Esophagus (tissue), 2 donors: ENCODE measurements around the gene KCNJ13. TPM values are rescaled to one million over a fixed set of nuclear protein-coding genes. Genes with fewer than 3 reads are reported as not detected.

ENCODE experiments used
- H3K27ac ChIP-seq, 2 donors: one replicate each; pipeline ENCODE4 v1.5.1; 2013; ENCODE audit warnings: low read depth in 2 of 2, mild to moderate bottlenecking in 2 of 2, inconsistent platforms in 1 of 2, low read length in 1 of 2, moderate library complexity in 1 of 2
- H3K27me3 ChIP-seq, 2 donors: one replicate each; pipeline ENCODE4 v1.6.1; 2013; ENCODE audit warnings: low read length in 2 of 2, control low read depth in 1 of 2, mild to moderate bottlenecking in 1 of 2; ENCODE audit not compliant: insufficient read depth in 2 of 2, control insufficient read depth in 1 of 2
- H3K36me3 ChIP-seq, 2 donors: one replicate each; pipeline ENCODE4 v1.6.1; 2013; ENCODE audit warnings: low read length in 1 of 2; ENCODE audit not compliant: control insufficient read depth in 2 of 2, insufficient read depth in 2 of 2
- H3K4me1 ChIP-seq, 2 donors: one replicate each; pipeline ENCODE4 v1.6.1; 2013; ENCODE audit warnings: low read length in 1 of 2; ENCODE audit not compliant: control insufficient read depth in 2 of 2, insufficient read depth in 2 of 2
- H3K4me3 ChIP-seq, 2 donors: one replicate each; pipeline ENCODE4 v1.5.1; 2013; ENCODE audit warnings: low read length in 2 of 2, mild to moderate bottlenecking in 2 of 2, low read depth in 1 of 2, moderate library complexity in 1 of 2
- H3K9me3 ChIP-seq, 2 donors: one replicate each; pipeline ENCODE4 v1.6.1; 2013; ENCODE audit warnings: mild to moderate bottlenecking in 2 of 2, low read depth in 1 of 2, low read length in 1 of 2, moderate library complexity in 1 of 2; ENCODE audit not compliant: control insufficient read depth in 2 of 2, insufficient read depth in 1 of 2
- WGBS, 2 donors: extraction: QIAGEN DNeasy Blood & Tissue Kit; methylation state at CpG; one replicate each; pipeline ENCODE4 v1.1.7; 2013; 5-methylcytosine and 5-hydroxymethylcytosine counted together
- polyA plus RNA-seq, 2 donors: library from polyadenylated mRNA; stranded (reverse); fragments of 200-250 nt; gene quantifications; one replicate each; pipeline ENCODE4 v1.2.3, GENCODE V29; 2013
- donor health status: healthy with polysubstance abuse.
- donor health status: Bipolar disorder and iron deficiency.

The KCNJ13 gene
- polyA plus RNA-seq, 2 donors, result not detected

- Histone ChIP-seq H3K4me1 (no peaks in the 10 kb centered on the region), H3K36me3 (peaks cover 14 to 15% of the 10 kb centered on the region in 2 donors), H3K9me3 (no peaks in the 10 kb centered on the region), H3K27ac (no peak overlapping the region), H3K4me3 (no peak overlapping the region), H3K27me3 (no peaks in the 10 kb centered on the region)
- 56 to 68% methylated on average over 1 of the region's 1 CpG for WGBS, 2 donors
Measured at GRCh38 chr2:232794981-232795380, 18.6 kb upstream of the KCNJ13 start.

DNA sequence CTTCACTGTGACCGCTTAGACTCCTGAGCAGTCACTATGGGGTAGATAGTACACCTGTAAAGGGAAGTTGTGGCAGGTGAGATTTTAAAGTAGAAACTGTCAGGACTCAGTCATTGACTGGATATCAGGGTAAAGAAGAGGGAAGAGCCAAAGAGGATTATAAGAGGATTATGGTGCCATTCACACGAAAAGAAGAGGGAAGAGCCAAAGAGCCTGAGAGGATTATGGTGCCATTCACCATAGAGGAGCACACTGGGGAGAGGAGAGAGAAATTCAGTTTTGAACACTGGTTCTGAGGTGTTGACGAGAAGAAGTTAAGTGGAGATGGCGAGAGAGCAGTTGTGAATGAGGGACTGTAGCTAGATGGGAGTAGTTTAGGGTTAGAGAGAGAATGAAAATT lies 16.9 kb upstream of the KCNJ13 start:
- Histone ChIP-seq H3K36me3 (peaks cover 16 to 18% of the 10 kb centered on the region in 2 donors), H3K27ac (no peak overlapping the region), H3K4me3 (no peak overlapping the region), H3K4me1 (no peaks in the 10 kb centered on the region), H3K27me3 (no peaks in the 10 kb centered on the region), H3K9me3 (no peaks in the 10 kb centered on the region)
- 80 to 84% methylated on average over 4 of the region's 4 CpGs for WGBS, 2 donors

DNA sequence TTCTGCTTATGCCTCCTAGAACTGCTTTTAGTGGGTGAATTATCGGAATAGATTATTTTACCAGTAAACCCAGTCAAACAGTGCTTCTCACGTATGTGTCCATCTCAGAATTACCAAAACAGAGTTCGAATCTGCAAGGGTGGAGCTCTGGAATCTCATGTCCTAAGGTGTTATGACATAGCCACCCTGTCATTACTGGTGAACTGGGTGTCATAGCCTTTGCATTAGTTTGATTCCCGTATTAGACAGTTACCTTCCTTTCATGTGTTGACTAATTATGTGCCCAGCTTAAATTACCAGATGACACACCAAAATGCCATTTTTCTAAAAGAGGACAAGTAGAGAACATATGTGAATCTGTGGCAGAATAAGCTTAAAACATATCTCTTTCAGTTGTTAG lies 15.2 kb upstream of the KCNJ13 start:
- H3K36me3 ChIP-seq, result peaks cover 16 to 20% of the 10 kb centered on the region in 2 donors
- WGBS, 2 donors, result 88 to 92% methylated on average over 4 of the region's 4 CpGs

DNA sequence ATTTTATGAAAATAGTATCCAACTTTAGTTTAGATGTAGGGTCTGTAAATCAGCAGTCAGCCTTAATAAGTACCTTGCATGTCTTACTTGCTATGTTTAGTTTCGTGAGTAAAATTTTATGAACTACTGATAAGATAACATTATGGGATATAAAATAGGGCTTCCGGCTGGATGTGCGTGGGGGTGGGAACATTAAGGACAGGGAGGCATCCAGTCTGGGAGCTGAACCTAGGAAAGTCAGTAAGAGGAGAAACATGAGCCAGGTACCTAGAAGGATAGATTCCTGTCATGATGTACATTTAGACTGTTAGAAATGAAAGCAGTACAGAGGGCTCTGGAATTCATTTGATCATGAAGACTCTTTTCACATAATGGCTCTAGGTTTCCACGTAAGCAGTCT lies 12.7 kb upstream of the KCNJ13 start:
- Histone ChIP-seq H3K4me1 (no peaks in the 10 kb centered on the region), H3K4me3 (no peak overlapping the region), H3K9me3 (no peaks in the 10 kb centered on the region), H3K27me3 (no peaks in the 10 kb centered on the region), H3K36me3 (peaks cover 17 to 20% of the 10 kb centered on the region in 2 donors), H3K27ac (no peak overlapping the region)
- 71 to 94% methylated on average over 4 of the region's 4 CpGs for WGBS, 2 donors

More for the DNA sequence above, 15.2 kb upstream of the KCNJ13 start:
- H3K27me3 ChIP-seq, result no peaks in the 10 kb centered on the region
- no peak overlapping the region for H3K4me3 ChIP-seq
- no peaks in the 10 kb centered on the region for H3K4me1 ChIP-seq
- H3K27ac ChIP-seq, result no peak overlapping the region
- no peaks in the 10 kb centered on the region for H3K9me3 ChIP-seq

DNA sequence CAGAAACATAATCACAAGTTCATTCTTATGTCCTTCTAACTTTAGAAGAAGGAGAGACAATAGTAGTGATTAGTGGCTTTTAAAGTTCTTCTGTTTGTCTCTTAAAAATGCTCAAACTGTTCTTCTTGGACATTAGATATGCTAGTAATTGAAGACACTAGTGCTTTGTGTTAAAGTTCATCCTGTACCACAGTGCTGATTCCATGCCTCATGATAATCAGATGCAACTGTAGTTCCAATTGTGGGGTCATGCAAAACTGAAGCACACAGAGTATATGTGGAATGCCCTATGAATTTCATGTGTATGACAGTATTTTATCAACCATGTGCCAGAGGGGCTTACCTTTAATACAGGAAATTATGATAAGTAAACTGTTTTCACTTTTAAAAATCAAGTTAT lies 11.4 kb upstream of the KCNJ13 start:
- H3K27ac ChIP-seq, result no peak overlapping the region
- no peaks in the 10 kb centered on the region for H3K9me3 ChIP-seq
- no peak overlapping the region for H3K4me3 ChIP-seq
- H3K36me3 ChIP-seq, result peaks cover 17 to 20% of the 10 kb centered on the region in 2 donors
- H3K4me1 ChIP-seq, result no peaks in the 10 kb centered on the region
- no peaks in the 10 kb centered on the region for H3K27me3 ChIP-seq

DNA sequence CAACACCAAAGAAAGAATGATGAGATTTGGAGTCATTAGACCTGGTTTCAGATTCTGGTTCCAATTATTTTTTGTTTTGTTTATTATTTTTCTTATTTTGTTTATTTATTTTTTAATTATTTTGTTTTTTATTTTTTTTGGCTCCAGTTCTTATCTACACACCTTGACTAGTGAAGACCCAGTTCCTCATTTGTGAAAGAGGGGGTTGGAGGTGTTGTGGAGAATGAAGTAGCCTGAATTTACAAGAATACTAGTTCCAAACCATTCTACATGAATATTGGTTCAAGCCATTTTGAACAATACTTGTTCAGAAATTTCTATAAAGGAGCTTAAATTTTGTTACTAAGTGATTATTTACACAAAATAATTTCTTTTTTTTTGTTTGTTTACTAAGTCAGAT lies 6.9 kb upstream of the KCNJ13 start:
- Histone ChIP-seq H3K36me3 (peaks cover 4 to 5% of the 10 kb centered on the region in 2 donors), H3K27me3 (no peaks in the 10 kb centered on the region), H3K4me3 (no peak overlapping the region), H3K4me1 (no peaks in the 10 kb centered on the region), H3K9me3 (no peaks in the 10 kb centered on the region), H3K27ac (no peak overlapping the region)

DNA sequence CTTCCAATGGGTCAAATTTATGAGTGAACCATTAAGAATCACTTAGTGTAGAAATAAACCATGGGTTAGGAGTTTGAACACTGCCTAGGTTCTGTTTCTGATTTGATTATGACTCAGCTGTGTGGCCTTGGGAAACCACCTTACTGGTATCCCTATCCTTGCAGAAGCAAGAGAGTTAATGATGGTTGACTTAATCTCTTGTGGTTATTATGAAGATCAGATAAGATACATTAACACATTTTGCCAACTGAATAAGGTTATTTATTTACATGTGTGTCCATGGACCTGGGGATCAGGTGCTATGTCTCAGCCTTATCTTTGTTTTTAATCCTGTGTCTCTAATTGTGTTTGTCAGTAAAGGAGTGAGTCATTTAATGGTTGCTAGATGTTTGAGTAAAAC lies 5.4 kb upstream of the KCNJ13 start:
- no peak overlapping the region for H3K27ac ChIP-seq
- H3K27me3 ChIP-seq, result no peaks in the 10 kb centered on the region

GRCh38 chr2:232779934-232780333 lies 3.6 kb upstream of the KCNJ13 start:
- no peaks in the 10 kb centered on the region for H3K9me3 ChIP-seq
- no peaks in the 10 kb centered on the region for H3K36me3 ChIP-seq
- no peak overlapping the region for H3K27ac ChIP-seq
- 42 to 60% methylated on average over 1 of the region's 1 CpG for WGBS, 2 donors
- H3K4me1 ChIP-seq, result no peaks in the 10 kb centered on the region
- H3K27me3 ChIP-seq, result no peaks in the 10 kb centered on the region
- no peak overlapping the region for H3K4me3 ChIP-seq

More for the DNA sequence above, 5.4 kb upstream of the KCNJ13 start:
- no peaks in the 10 kb centered on the region for H3K9me3 ChIP-seq
- H3K36me3 ChIP-seq, result peaks cover 2 to 5% of the 10 kb centered on the region in 2 donors
- H3K4me3 ChIP-seq, result no peak overlapping the region
- H3K4me1 ChIP-seq, result no peaks in the 10 kb centered on the region

- H3K4me1 ChIP-seq, result no peaks in the 10 kb centered on the region
- H3K27ac ChIP-seq, result peak overlapping the region in 1 of 2 donors; percentile 42
- H3K27me3 ChIP-seq, result no peaks in the 10 kb centered on the region
- no peak overlapping the region for H3K4me3 ChIP-seq
- H3K36me3 ChIP-seq, result no peaks in the 10 kb centered on the region
- 74 to 75% methylated on average over 3 of the region's 3 CpGs for WGBS, 2 donors
- H3K9me3 ChIP-seq, result no peaks in the 10 kb centered on the region
Measured at GRCh38 chr2:232779465-232779864, 3.1 kb upstream of the KCNJ13 start.

DNA sequence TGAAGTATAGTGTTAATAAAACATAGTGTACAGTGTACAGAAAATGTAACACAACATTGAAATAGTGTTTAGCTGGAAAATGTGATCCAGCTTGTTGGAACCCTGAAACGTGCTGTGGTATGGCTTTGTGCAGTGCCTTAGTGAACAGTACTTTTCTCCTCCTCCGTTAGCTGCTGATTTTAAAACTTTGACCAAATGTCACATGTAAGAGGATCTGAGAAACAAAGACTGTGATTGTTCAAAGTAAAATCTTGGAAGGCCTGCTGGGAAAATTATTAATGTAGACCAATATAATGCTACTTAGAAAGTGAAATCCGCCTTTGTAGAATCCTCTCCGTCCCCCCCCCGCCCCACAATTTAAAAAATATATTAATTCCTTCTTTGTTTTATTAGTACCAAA lies 911 bp upstream of the KCNJ13 start:
- 76 to 89% methylated on average over 5 of the region's 5 CpGs for WGBS, 2 donors
- Histone ChIP-seq H3K27ac (no peak overlapping the region), H3K36me3 (peaks cover 0 to 2% of the 10 kb centered on the region in 2 donors)

More for the DNA sequence above, 911 bp upstream of the KCNJ13 start:
- Histone ChIP-seq H3K4me1 (peaks cover 0 to 2% of the 10 kb centered on the region in 2 donors), H3K4me3 (no peak overlapping the region), H3K27me3 (no peaks in the 10 kb centered on the region), H3K9me3 (no peaks in the 10 kb centered on the region)
